Fibroblast of skin of right biceps (primary cell): ENCODE data around the gene TTC7B.
A peak's percentile ranks its signal among the peaks of the same experiment; 100 is the strongest.

Source experiments
- DNase-seq: peaks from one replicate; pipeline ENCODE4 v3.0.0-alpha.2; 2013

The TTC7B gene

GRCh38 chr14:90587252-90587910 is 228.8 kb downstream of the TTC7B start:
- no peak for DNase-seq

GRCh38 chr14:90585106-90585505 is 231.1 kb downstream of the TTC7B start:
- no peak for DNase-seq

- DNase-seq = no peak
These were observed 232.2 kb downstream of the TTC7B start for GRCh38 chr14:90583916-90584605.

GRCh38 chr14:90583427-90583826 is 232.8 kb downstream of the TTC7B start:
- DNase-seq = no peak

- DNase-seq = no peak
These were observed 234.1 kb downstream of the TTC7B start for GRCh38 chr14:90582166-90582565.

- no peak for DNase-seq
These were observed 234.5 kb downstream of the TTC7B start for GRCh38 chr14:90581745-90582144.

GRCh38 chr14:90580377-90581335 is 235.6 kb downstream of the TTC7B start:
- DNase-seq = peak; percentile 17

GRCh38 chr14:90579816-90580215 is 236.4 kb downstream of the TTC7B start:
- DNase-seq = no peak

- no peak for DNase-seq
These were observed 237.1 kb downstream of the TTC7B start for GRCh38 chr14:90579088-90579487.

GRCh38 chr14:90578283-90578985 is 237.8 kb downstream of the TTC7B start:
- no peak for DNase-seq

GRCh38 chr14:90577661-90578282 is 238.5 kb downstream of the TTC7B start:
- DNase-seq = no peak

- no peak for DNase-seq
These were observed 239.1 kb downstream of the TTC7B start for GRCh38 chr14:90576981-90577660.

- peak; percentile 16 for DNase-seq
These were observed 239.6 kb downstream of the TTC7B start for GRCh38 chr14:90576581-90576980.

- DNase-seq = no peak
These were observed 240.4 kb downstream of the TTC7B start for GRCh38 chr14:90575781-90576180.

GRCh38 chr14:90575336-90575735 is 240.9 kb downstream of the TTC7B start:
- DNase-seq = no peak

GRCh38 chr14:90574188-90575131 is 241.8 kb downstream of the TTC7B start:
- DNase-seq = no peak

GRCh38 chr14:90573385-90574105 is 242.7 kb downstream of the TTC7B start:
- DNase-seq = no peak

GRCh38 chr14:90572441-90573150 is 243.6 kb downstream of the TTC7B start:
- no peak for DNase-seq
